Caki2 (cell line): ENCODE data around the gene GSK3B. TPM values are rescaled to one million over a fixed set of nuclear protein-coding genes. Genes with fewer than 3 reads are reported as not detected.

ENCODE experiments used
- DNase-seq: peaks from one replicate; pipeline ENCODE4 v3.0.0-alpha.2; 2015; ENCODE audit warnings: low read depth
- in situ Hi-C: cut with HindIII; loops from 2 replicates; pipeline ENCODE4 v1.10.0; 2016; ENCODE audit warnings: low sequenced_read_pairs, low pct_unique_long_range_greater_than_20kb, mixed read lengths
- total RNA-seq: library from RNA; depleted of rRNA; stranded (reverse); fragments of >200 nt; shearing (Covaris generic); gene quantifications from 2 replicates; pipeline ENCODE4 v1.2.3, GENCODE V29; 2014; ENCODE audit warnings: low replicate concordance; rRNA removed

The GSK3B gene
- total RNA-seq, 1 experiment from 2014 or later: 31.7 TPM

DNA sequence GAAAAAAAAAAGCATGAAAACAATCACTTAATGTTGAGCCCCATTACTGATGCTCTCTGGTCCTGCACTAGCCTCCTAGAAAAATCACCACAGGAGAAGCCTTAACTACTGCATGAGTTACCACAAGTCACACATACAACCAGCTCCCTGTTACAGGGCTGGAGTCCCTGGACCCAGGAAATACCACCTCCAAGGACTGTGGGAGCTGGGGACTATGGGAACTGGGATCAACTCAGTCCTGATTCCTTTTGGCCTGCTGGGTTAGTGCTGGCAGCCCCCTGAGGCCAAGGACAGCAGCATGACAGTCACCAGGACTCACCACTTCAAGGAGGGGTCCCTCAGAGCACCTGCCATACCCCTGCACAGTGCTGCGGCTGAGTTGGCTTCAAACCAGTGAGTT, 311.8 kb downstream of the GSK3B start:
- DNase-seq: no peak
- in situ Hi-C loops: no loop called here

DNA sequence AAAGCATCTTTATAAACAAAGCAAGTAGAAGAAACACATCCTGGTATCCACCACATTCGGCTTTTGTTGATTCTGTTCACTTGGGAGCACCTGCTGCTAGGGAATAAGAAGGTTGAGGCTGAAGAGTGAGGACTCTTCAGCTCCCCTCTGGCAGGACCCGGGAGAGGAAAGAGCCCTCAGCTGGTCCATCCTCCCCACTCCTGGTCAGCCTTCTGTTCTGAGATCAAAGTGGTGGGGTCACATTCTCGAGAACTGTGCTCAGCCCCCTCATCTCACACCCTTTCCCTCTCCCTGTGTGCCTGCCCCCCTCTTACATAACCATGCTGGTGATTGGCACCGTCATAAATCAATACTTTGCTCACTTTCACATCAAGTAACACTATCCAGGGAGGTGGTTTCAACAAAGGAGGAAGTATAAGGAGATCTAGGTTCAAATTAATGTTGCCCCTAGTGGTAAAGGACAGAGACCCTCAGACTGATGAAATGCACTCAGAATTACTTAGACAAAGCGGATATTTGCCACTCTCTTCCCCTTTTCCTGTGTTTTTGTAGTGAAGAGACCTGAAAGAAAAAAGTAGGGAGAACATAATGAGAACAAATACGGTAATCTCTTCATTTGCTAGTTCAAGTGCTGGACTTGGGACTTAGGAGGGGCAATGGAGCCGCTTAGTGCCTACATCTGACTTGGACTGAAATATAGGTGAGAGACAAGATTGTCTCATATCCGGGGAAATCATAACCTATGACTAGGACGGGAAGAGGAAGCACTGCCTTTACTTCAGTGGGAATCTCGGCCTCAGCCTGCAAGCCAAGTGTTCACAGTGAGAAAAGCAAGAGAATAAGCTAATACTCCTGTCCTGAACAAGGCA, 312.7 kb downstream of the GSK3B start, which contains the start of gene NR1I2:
Gene NR1I2 (plus strand): TSS at position 772 of the 869 bp plus-strand sequence.
- no peak for DNase-seq
- in situ Hi-C loops: no loop called here

DNA sequence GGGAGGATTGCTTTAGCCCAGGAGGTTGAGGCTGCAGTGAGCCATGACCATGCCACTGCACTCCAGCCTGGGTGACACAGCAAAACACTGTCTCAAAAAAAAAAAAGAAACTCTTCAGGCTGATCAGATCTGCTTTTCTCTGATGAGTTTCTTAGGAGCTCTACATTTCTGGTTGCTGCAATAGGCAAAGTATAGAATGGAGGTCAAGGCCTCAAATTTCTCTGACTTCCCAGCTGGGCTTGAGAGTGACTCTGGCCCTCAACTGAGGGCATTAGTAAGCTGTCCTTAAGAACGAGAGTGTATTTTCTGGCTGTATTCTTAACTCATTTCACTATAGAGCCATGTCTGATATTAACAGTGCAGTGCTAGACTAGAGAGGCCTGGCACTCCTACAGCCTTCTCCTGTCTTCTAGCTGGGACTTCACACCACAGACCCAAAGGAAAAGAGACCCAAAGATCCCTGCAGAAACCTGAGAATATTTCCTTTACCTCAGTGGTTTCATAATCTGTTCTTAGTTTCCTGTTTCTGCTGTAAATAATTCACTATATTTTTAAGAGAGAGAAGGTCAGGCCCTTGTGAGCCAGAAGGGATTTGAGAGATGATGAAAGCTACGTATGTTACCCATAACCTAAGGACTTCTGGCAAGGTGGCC, 314.4 kb downstream of the GSK3B start:
- in situ Hi-C loops: no loop called here
- peak; percentile 20 for DNase-seq

DNA sequence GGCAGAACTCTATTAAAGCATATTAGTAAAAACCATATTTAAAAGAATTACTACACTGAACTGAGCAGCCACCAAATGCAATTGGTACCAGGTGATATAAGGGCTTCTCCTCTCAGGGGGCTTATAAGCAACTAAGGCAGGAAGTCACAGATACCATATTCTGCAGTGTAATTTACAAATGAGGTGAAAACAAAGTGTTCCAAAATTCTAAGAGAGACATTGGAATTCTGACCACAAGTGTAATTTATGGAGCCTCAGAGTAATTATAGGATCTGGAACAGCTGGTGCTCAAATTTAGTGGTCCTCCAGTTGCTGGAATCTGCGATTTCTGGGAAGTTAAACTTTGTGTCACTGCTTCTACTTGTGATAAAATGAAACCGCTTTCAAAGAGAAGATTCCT, 315.4 kb downstream of the GSK3B start:
- in situ Hi-C loops: no loop called here
- no peak for DNase-seq

DNA sequence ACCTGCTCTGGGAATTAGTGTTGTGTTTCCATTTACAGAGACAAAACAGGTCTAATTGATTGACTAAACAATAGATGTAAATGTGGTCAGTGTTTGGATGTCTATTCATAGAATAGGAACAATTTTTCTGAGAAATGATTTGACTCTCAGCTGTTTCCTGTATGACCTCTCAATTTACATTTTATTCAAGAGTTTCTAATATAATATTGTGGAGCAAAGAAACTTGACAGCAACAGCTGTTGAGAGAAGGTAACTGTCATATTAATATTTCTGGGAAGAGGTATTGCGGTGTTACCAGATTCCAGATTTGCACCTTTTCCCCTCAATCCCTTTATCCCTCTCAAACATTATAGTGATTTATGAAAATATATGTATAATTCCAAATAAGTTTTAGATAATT, 316.1 kb downstream of the GSK3B start:
- no peak for DNase-seq
- in situ Hi-C loops: no loop called here

DNA sequence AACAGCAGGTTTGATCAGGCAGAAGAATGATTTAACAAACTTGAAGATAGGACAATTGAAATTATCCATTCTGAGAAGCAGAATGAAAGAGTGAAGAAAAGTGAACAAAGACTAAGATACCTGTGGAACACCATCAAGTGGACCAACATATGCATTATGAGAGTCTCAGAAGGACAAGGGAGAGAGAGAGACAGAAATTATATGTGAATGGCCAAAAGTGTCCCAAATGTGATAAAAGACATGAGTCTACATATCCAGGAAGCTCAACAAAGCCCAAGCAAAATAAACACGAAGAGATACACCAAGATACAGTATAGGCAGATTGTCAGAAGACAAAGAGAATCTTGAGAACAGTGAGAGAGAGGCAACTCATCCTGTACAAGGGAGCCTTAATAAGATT, 317.9 kb downstream of the GSK3B start:
- in situ Hi-C loops: no loop called here
- DNase-seq: no peak

DNA sequence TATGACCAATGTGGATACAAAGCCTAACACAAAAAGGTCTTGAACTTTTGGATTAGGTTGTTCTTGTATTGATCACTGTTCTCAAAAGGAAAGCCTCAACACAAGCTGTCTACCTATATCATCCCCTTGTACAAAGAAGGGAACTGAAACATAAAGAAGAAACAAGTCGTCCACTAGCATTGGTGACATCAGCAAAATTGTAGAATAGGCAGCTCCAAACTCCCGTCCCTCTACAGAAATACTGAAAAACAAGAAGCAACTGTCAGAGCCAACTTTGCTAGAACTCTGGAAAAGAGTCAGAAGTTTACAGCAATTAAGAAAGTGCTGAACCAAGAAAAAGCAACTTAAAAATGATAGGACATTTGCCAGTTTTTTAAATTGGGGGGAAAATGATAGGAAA, 319.8 kb downstream of the GSK3B start:
- in situ Hi-C loops: no loop called here
- DNase-seq: no peak

Other genes starting within 250 kb of the GSK3B start
- gene GPR156, start 190.8 kb upstream of the GSK3B start, total RNA-seq: 0.93 TPM in 1 of 2 replicates, not detected in the other